B cell (primary cell): ENCODE measurements around the gene ZNF541.

ENCODE experiments used
- CTCF ChIP-seq: fragments of 200-600 bp; IDR thresholded peaks from one replicate; pipeline ENCODE4 v1.8.0; 2022; ENCODE audit warnings: antibody characterized with exemption, mild to moderate bottlenecking
- EZH2 ChIP-seq: IDR thresholded peaks from 2 replicates; pipeline ENCODE4 v1.6.1; 2012; ENCODE audit warnings: borderline replicate concordance, low read depth, mild to moderate bottlenecking, moderate library complexity, low read length; ENCODE audit not compliant: insufficient read depth, poor library complexity, severe bottlenecking

DNA sequence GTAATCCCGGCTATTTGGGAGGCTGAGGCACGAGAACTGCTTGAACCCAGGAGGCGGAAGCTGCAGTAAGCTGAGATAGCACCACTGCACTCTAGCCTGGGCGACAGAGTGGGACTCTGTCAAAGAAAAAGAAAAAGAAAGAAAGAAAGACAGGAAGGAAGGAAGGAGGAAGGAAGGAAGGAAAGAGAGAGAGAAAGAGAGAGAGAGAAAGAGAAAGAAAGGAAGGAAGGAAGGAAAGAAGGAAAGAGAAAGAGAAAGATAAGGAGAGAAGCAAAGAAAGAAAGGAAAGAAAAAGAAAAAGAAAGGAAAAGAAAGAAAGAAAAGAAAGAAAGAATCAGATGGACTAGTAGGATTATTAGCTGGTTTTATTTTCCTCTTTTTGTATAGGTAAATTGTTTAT lies 22.8 kb downstream of the ZNF541 start:
- peak; percentile 13 for TF ChIP-seq CTCF
- no peak for TF ChIP-seq EZH2
